Activated CD8-positive, alpha-beta T cell treated with anti-CD3 and anti-CD28 coated beads for 36 hours (primary cell): Measurements from ENCODE around the gene WASF3. TPM values are rescaled to one million over a fixed set of nuclear protein-coding genes. Genes with fewer than 3 reads are reported as not detected.
A peak's percentile ranks its signal among the peaks of the same experiment; 100 is the strongest.

ENCODE experiments used
- ATAC-seq: fragments of 200-7000 bp; cut with Tn5 transposase; one replicate; pipeline ENCODE4 v1.10.0; 2021; ENCODE audit warnings: mild to moderate bottlenecking, moderate library complexity
- CTCF ChIA-PET: fragments of 350-600 bp; sonication (Branson Sonifier 250); formaldehyde crosslinking; loops from one replicate; lab custom pipeline; 2021; ENCODE audit warnings: antibody characterized with exemption; lab: Charles Lee
- POLR2A ChIA-PET: fragments of 350-600 bp; sonication (Branson Sonifier 250); formaldehyde crosslinking; loops from one replicate; lab custom pipeline; 2021; ENCODE audit warnings: antibody characterized with exemption; lab: Charles Lee
- DNase-seq: peaks from one replicate; pipeline ENCODE4 v3.0.0-alpha.2; 2020
- H3K27ac Mint-ChIP-seq: one replicate; pipeline ENCODE4 v1.8.0; 2021; ENCODE audit warnings: mild to moderate bottlenecking, mixed read lengths
- H3K27me3 Mint-ChIP-seq: one replicate; pipeline ENCODE4 v1.8.0; 2021; ENCODE audit warnings: mixed read lengths
- H3K36me3 Mint-ChIP-seq: one replicate; pipeline ENCODE4 v1.8.0; 2021; ENCODE audit warnings: low read depth, mixed read lengths
- H3K4me1 Mint-ChIP-seq: one replicate; pipeline ENCODE4 v1.8.0; 2021; ENCODE audit warnings: low read depth, mixed read lengths
- H3K4me3 Mint-ChIP-seq: one replicate; pipeline ENCODE4 v1.8.0; 2021; ENCODE audit warnings: mild to moderate bottlenecking, moderate library complexity, mixed read lengths
- H3K9me3 Mint-ChIP-seq: one replicate; pipeline ENCODE4 v1.8.0; 2021; ENCODE audit warnings: mixed read lengths
- CTCF ChIP-seq: fragments of 200-600 bp; IDR thresholded peaks from one replicate; pipeline ENCODE4 v1.8.0; 2022; ENCODE audit warnings: antibody characterized with exemption, mild to moderate bottlenecking
- intact Hi-C: fragments of 100-400 bp; cut with micrococcal nuclease; formaldehyde crosslinking; loops from one replicate; pipeline ENCODE4 v1.10.0; 2022
- total RNA-seq, 2 experiments: library from RNA; stranded (reverse); gene quantifications; one replicate each; pipeline ENCODE4 v1.2.3, GENCODE V29; 2021

The WASF3 gene
- total RNA-seq, 2 experiments from 2014 or later: 0.07 to 0.09 TPM

- Mint-ChIP-seq H3K4me1 (no peaks in the 10 kb centered on the region), H3K27me3 (peaks cover 49% of the 10 kb centered on the region), H3K36me3 (no peaks in the 10 kb centered on the region), H3K4me3 (no peak overlapping the region), H3K9me3 (no peaks in the 10 kb centered on the region), H3K27ac (no peak overlapping the region)
- no peak for DNase-seq
- no peak for ATAC-seq
- TF ChIP-seq CTCF: no peak
- CTCF ChIA-PET: no interaction called here
- POLR2A ChIA-PET: no interaction called here
- intact Hi-C loops: no loop called here
Observed at GRCh38 chr13:26555413-26555812, 2.1 kb upstream of the WASF3 start.

GRCh38 chr13:26557051-26557392 lies 461 bp upstream of the WASF3 start:
- no peak overlapping the region for H3K27ac Mint-ChIP-seq
- H3K4me1 Mint-ChIP-seq: no peaks in the 10 kb centered on the region
- no peak for TF ChIP-seq CTCF
- peak overlapping the region; percentile 0 for H3K4me3 Mint-ChIP-seq
- H3K36me3 Mint-ChIP-seq: no peaks in the 10 kb centered on the region
- CTCF ChIA-PET: no interaction called here
- peaks cover 39% of the 10 kb centered on the region for H3K27me3 Mint-ChIP-seq
- no peaks in the 10 kb centered on the region for H3K9me3 Mint-ChIP-seq
- DNase-seq (no peak), ATAC-seq (peak; percentile 27)
- intact Hi-C loops: no loop called here
- POLR2A ChIA-PET: no interaction called here

- no peak overlapping the region for H3K27ac Mint-ChIP-seq
- H3K4me1 Mint-ChIP-seq: no peaks in the 10 kb centered on the region
- intact Hi-C loops: no loop called here
- ATAC-seq (no peak), DNase-seq (no peak)
- no peaks in the 10 kb centered on the region for H3K36me3 Mint-ChIP-seq
- ChIA-PET POLR2A (no interaction called here), CTCF (interaction anchor here (0.9 kb wide), 1 partner anchor 140 kb away, joined by 3 read pairs; no protein-coding TSS in a partner anchor)
- H3K4me3 Mint-ChIP-seq: peak overlapping the region; percentile 38
- no peaks in the 10 kb centered on the region for H3K9me3 Mint-ChIP-seq
- peaks cover 42% of the 10 kb centered on the region for H3K27me3 Mint-ChIP-seq
- no peak for TF ChIP-seq CTCF
Observed at GRCh38 chr13:26558074-26558805, 757 bp downstream of the WASF3 start.

- intact Hi-C loops: no loop called here
- Mint-ChIP-seq H3K9me3 (no peaks in the 10 kb centered on the region), H3K4me3 (no peak overlapping the region), H3K27ac (no peak overlapping the region), H3K27me3 (peaks cover 42% of the 10 kb centered on the region), H3K4me1 (no peaks in the 10 kb centered on the region), H3K36me3 (no peaks in the 10 kb centered on the region)
- DNase-seq: no peak
- POLR2A ChIA-PET: no interaction called here
- ATAC-seq: no peak
- CTCF ChIA-PET: interaction anchor here (0.9 kb wide), 1 partner anchor 139 kb away, joined by 3 read pairs; no protein-coding TSS in a partner anchor
- TF ChIP-seq CTCF: no peak
Observed at GRCh38 chr13:26558987-26559386, 1.5 kb downstream of the WASF3 start.

- TF ChIP-seq CTCF: no peak
- Mint-ChIP-seq H3K4me3 (no peak overlapping the region), H3K27ac (no peak overlapping the region), H3K9me3 (no peaks in the 10 kb centered on the region), H3K4me1 (no peaks in the 10 kb centered on the region), H3K36me3 (no peaks in the 10 kb centered on the region), H3K27me3 (peaks cover 38% of the 10 kb centered on the region)
- intact Hi-C loops: no loop called here
- CTCF ChIA-PET: interaction anchor here (1.3 kb wide), 1 partner anchor 46 kb away, joined by 4 read pairs; no protein-coding TSS in a partner anchor
- POLR2A ChIA-PET: no interaction called here
- ATAC-seq (no peak), DNase-seq (no peak)
Observed at GRCh38 chr13:26560456-26560855, 3.0 kb downstream of the WASF3 start.
